Gastrocnemius medialis (tissue), 4 donors: ENCODE results near the gene GPR141. TPM values are rescaled to one million over a fixed set of nuclear protein-coding genes. Genes with fewer than 3 reads are reported as not detected.

Experiments used
- ATAC-seq, 2 donors: fragments of 150-250 bp; one replicate each; pipeline ENCODE4 v1.9.1; 2016
- DNase-seq, 2 donors: peaks; one replicate each; pipeline ENCODE4 v3.0.0-alpha.2; 2019
- H3K27ac ChIP-seq, 4 donors: fragments of 200-600 bp; sonication (generic); 1 replicate in 1 of 4; 2 replicates in 3 of 4; pipeline ENCODE4 v1.5.1; 2016 to 2018; ENCODE audit warnings: mild to moderate bottlenecking in 2 of 4, moderate library complexity in 1 of 4
- H3K27me3 ChIP-seq, 3 donors: fragments of 200-600 bp; sonication (generic) in 2 of 3; 1 replicate in 1 of 3; 2 replicates in 2 of 3; pipeline versions ENCODE4 v1.5.1 to v1.6.0; 2016 to 2019; ENCODE audit warnings: mild to moderate bottlenecking in 1 of 3, moderate library complexity in 1 of 3
- H3K36me3 ChIP-seq, 2 donors: fragments of 200-600 bp; sonication (generic) in 1 of 2; one replicate each; pipeline ENCODE4 v1.5.1; 2017 to 2018
- H3K4me1 ChIP-seq, 2 donors: fragments of 200-600 bp; sonication (generic) in 1 of 2; one replicate each; pipeline ENCODE4 v1.5.1; 2016 to 2017; ENCODE audit warnings: mild to moderate bottlenecking in 2 of 2
- H3K4me3 ChIP-seq, 4 donors: fragments of 200-600 bp; sonication (generic) in 3 of 4; 1 replicate in 1 of 4; 2 replicates in 3 of 4; pipeline ENCODE4 v1.5.1; 2016 to 2019; ENCODE audit warnings: mild to moderate bottlenecking in 2 of 4
- H3K9me3 ChIP-seq, 3 donors: fragments of 200-600 bp; sonication (generic) in 2 of 3; 1 replicate in 1 of 3; 2 replicates in 2 of 3; pipeline ENCODE4 v1.5.1; 2016 to 2019
- POLR2A ChIP-seq, 2 donors: fragments of 450-650 bp; IDR thresholded peaks; one replicate each; pipeline ENCODE4 v1.6.1; 2017; ENCODE audit warnings: antibody characterized with exemption in 2 of 2, mild to moderate bottlenecking in 2 of 2, moderate library complexity in 2 of 2
- in situ Hi-C, 4 donors: fragments of 200-750 bp; cut with MboI; loops; one replicate each; pipeline versions ENCODE4 v1.15.0 to v1.8.0; 2017; ENCODE audit warnings: low sequenced_read_pairs in 4 of 4
- intact Hi-C: fragments of 100-400 bp; cut with DNase I; formaldehyde crosslinking; loops from one replicate; pipeline ENCODE4 v1.15.1; 2023; ENCODE audit warnings: low total_unique reads
- total RNA-seq, 4 donors: library from RNA; depleted of rRNA; stranded (reverse); fragments of >200 nt; gene quantifications; one replicate each; pipeline versions ENCODE4 v1.1.0 to v1.2.3, GENCODE V29; 2016
- TF ChIP-seq, protein P1 (sequence below), 5 experiments: fragments of 450-650 bp in 3 of 5; fragments of 200-600 bp in 2 of 5; sonication (generic) in 2 of 5; IDR thresholded peaks in 4 of 5; conservative IDR thresholded peaks in 1 of 5; 1 replicate in 4 of 5; 2 replicates in 1 of 5; pipeline ENCODE4 v1.5.1; 2016 to 2019; ENCODE audit warnings: antibody characterized with exemption in 5 of 5, mild to moderate bottlenecking in 3 of 5, moderate library complexity in 3 of 5

GPR141 gene
- total RNA-seq, 4 donors from 2014 or later = not detected

DNA sequence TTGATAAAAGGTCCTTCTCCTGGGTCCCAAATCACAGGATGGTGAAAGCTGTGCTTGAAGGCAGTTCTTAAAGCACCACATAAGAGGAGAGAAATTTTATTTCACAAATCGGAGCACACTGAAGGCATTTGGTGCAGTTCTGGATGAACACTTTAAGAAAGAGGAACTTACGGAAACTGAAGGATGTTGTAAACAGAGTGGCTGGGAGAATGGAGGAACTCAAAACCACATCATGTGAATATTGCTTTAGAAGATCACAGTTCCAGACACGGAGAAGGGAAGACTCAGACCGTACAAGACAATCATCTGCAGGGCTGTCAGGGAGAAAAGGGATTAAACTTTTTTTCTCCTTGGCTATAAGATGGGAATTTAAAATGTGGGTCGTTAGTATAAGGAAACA, 9.0 kb upstream of the GPR141 start:
- H3K4me3 ChIP-seq = no peak overlapping the region
- no peak for DNase-seq
- H3K4me1 ChIP-seq = no peaks in the 10 kb centered on the region
- H3K9me3 ChIP-seq = no peaks in the 10 kb centered on the region
- H3K36me3 ChIP-seq = no peaks in the 10 kb centered on the region
- no peak for ATAC-seq
- in situ Hi-C loops = no loop called here
- TF ChIP-seq POLR2A (IDR thresholded peaks at IDR 0.05) = no peak
- TF ChIP-seq, protein P1, sequence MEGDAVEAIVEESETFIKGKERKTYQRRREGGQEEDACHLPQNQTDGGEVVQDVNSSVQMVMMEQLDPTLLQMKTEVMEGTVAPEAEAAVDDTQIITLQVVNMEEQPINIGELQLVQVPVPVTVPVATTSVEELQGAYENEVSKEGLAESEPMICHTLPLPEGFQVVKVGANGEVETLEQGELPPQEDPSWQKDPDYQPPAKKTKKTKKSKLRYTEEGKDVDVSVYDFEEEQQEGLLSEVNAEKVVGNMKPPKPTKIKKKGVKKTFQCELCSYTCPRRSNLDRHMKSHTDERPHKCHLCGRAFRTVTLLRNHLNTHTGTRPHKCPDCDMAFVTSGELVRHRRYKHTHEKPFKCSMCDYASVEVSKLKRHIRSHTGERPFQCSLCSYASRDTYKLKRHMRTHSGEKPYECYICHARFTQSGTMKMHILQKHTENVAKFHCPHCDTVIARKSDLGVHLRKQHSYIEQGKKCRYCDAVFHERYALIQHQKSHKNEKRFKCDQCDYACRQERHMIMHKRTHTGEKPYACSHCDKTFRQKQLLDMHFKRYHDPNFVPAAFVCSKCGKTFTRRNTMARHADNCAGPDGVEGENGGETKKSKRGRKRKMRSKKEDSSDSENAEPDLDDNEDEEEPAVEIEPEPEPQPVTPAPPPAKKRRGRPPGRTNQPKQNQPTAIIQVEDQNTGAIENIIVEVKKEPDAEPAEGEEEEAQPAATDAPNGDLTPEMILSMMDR (IDR thresholded peaks at IDR 0.05 in 4 of 5, conservative IDR thresholded peaks at IDR 0.05 in 1 of 5) = no peak
- intact Hi-C loops = no loop called here
- no peaks in the 10 kb centered on the region for H3K27me3 ChIP-seq
- H3K27ac ChIP-seq = no peak overlapping the region

DNA sequence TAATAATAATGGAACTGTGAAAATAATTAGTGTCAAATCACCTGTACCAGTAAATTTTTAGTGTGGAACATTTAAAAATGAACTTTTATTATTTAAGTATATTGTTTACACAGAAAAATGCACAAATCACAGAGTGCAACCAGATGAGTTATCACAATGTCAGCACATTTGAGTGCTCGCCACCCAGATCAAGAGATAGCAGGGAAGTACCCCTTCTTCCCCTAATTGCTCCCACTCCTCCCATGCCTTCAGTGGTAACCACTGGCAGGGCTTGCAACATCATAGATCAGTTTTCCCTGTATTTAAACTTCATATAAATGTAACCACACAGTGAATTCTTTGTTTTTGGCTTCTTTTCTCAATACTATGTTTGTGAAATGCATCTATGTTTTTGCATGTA, 7.8 kb upstream of the GPR141 start:
- in situ Hi-C loops = no loop called here

DNA sequence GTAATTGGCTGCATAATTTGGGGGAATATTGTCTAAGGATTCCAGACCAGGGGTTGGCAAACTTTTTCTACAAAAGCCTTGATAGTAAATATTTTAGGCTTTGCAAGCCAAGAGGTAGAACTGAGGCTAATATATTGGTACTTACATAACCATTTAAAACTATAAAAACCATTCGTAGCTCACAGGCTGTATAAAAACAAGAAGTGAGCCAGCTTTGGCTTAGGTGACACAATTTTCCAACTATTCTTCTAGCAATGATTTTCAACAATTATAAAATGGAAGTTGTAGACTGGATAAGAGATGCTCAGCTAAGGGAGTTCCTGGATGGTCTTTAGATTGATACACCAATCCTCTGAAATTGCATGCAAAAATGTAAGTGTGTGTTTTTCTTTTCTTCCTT, 1.4 kb downstream of the GPR141 start:
- Histone ChIP-seq H3K27ac (no peak overlapping the region), H3K9me3 (no peaks in the 10 kb centered on the region), H3K27me3 (no peaks in the 10 kb centered on the region), H3K4me1 (no peaks in the 10 kb centered on the region), H3K36me3 (no peaks in the 10 kb centered on the region), H3K4me3 (no peak overlapping the region)
- no peak for TF ChIP-seq POLR2A (IDR thresholded peaks at IDR 0.05)
- TF ChIP-seq, protein P1 (IDR thresholded peaks at IDR 0.05 in 4 of 5, conservative IDR thresholded peaks at IDR 0.05 in 1 of 5) = no peak
- in situ Hi-C loops (no loop called here), intact Hi-C loops (no loop called here)
- no peak for DNase-seq
- ATAC-seq = no peak

More for the DNA sequence above, 7.8 kb upstream of the GPR141 start:
- Histone ChIP-seq H3K36me3 (no peaks in the 10 kb centered on the region), H3K4me1 (no peaks in the 10 kb centered on the region), H3K27ac (no peak overlapping the region), H3K4me3 (no peak overlapping the region), H3K9me3 (no peaks in the 10 kb centered on the region), H3K27me3 (no peaks in the 10 kb centered on the region)
- ATAC-seq (no peak), DNase-seq (no peak)
- TF ChIP-seq, protein P1 (IDR thresholded peaks at IDR 0.05 in 4 of 5, conservative IDR thresholded peaks at IDR 0.05 in 1 of 5) = no peak
- TF ChIP-seq POLR2A (IDR thresholded peaks at IDR 0.05) = no peak
- intact Hi-C loops = no loop called here

DNA sequence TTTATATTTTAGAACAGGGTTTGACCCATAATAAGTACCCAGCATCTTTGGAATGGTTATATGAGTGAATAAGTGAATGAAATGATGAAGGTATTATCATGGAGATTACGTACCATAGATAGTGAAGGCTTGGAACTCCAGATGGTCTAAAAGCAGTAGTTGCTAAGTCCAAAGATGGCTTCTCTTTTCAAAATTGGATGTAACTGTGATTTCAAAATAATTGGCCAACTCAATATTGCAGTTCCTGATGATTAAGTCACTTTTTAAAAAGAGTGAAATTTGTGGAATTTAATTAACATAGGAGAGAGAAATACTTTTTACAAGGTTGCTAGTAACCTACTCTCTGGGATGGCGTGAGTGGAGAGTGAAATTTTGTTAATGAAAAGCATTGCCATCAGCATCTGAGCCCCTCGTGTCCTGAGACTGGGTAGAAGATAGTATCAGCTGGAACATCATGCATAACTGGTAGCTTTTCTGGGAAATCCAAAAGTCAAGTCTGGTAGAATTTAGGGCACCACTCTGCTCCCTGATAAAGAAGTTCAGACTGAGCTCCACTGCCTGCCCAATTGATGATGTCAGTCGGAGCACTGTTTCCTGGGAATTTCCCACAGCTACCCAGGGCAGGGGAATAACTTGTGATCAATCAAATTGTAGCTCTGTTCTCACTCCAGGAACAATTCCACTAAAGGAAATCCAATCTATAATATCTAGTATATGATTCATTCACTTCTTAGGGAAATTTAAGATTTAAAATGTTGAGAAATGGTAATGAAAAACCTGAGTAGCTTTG, 3.2 kb downstream of the GPR141 start:
- H3K36me3 ChIP-seq = no peaks in the 10 kb centered on the region
- H3K27me3 ChIP-seq = no peaks in the 10 kb centered on the region
- no peaks in the 10 kb centered on the region for H3K4me1 ChIP-seq
- intact Hi-C loops = no loop called here
- TF ChIP-seq, protein P1 (IDR thresholded peaks at IDR 0.05 in 4 of 5, conservative IDR thresholded peaks at IDR 0.05 in 1 of 5) = no peak
- TF ChIP-seq POLR2A (IDR thresholded peaks at IDR 0.05) = no peak
- H3K27ac ChIP-seq = no peak overlapping the region
- DNase-seq (no peak), ATAC-seq (no peak)
- no peak overlapping the region for H3K4me3 ChIP-seq
- no peaks in the 10 kb centered on the region for H3K9me3 ChIP-seq
- in situ Hi-C loops = no loop called here
